IMR-90 (cell line): Measurements from ENCODE around the gene CHST14. TPM values are rescaled to one million over a fixed set of nuclear protein-coding genes. Genes with fewer than 3 reads are reported as not detected.

ENCODE experiments used
- ATAC-seq: fragments of 200-7000 bp; cut with Tn5 transposase; 2 replicates; pipeline ENCODE4 v1.9.1; 2020; ENCODE audit warnings: low read depth, mild to moderate bottlenecking, moderate library complexity
- BruUV-seq: library from RNA; stranded (reverse); fragments of 400-500 nt; replicated peaks from 2 replicates; lab custom pipeline; 2021; lab: Mats Ljungman, UMichigan
- CTCF ChIA-PET: fragments of 300-600 bp; formaldehyde crosslinking; extraction: SDS; loops from one replicate; lab custom pipeline; 2021; ENCODE audit warnings: antibody characterized with exemption; lab: Yijun Ruan, JAX
- POLR2A ChIA-PET: fragments of 300-600 bp; sonication (Branson Sonifier 250); formaldehyde crosslinking; loops from one replicate; lab custom pipeline; 2022; ENCODE audit warnings: antibody characterized with exemption; ENCODE audit not compliant: unreplicated experiment; lab: Charles Lee
- DNase-seq: peaks from one replicate; pipeline ENCODE4 v3.0.0; 2013
- H2AFZ ChIP-seq: replicated peaks from 2 replicates; pipeline ENCODE3; 2013; ENCODE audit warnings: low read length, mild to moderate bottlenecking; ENCODE audit not compliant: poor library complexity
- H2AK5ac ChIP-seq: 2 replicates; pipeline ENCODE4 v1.6.1; 2013; ENCODE audit warnings: low read depth, low read length, inconsistent platforms
- H2AK9ac ChIP-seq: replicated peaks from 2 replicates; pipeline ENCODE3; 2013; ENCODE audit warnings: mild to moderate bottlenecking, low read depth, low read length, moderate library complexity; ENCODE audit not compliant: poor library complexity
- H2BK120ac ChIP-seq: 2 replicates; pipeline ENCODE4 v1.6.1; 2013; ENCODE audit warnings: low read depth, low read length, inconsistent platforms
- H2BK15ac ChIP-seq: 3 replicates; pipeline ENCODE4 v1.6.1; 2013; ENCODE audit warnings: low read depth, low read length, inconsistent platforms
- H2BK20ac ChIP-seq: 2 replicates; pipeline ENCODE4 v1.6.1; 2013; ENCODE audit warnings: low read depth, mild to moderate bottlenecking, inconsistent platforms, low read length, moderate library complexity
- H2BK5ac ChIP-seq: 2 replicates; pipeline ENCODE4 v1.6.1; 2013; ENCODE audit warnings: mild to moderate bottlenecking, low read depth, low read length, inconsistent platforms; ENCODE audit not compliant: poor library complexity, severe bottlenecking
- H3K14ac ChIP-seq: replicated peaks from 2 replicates; pipeline ENCODE4 v1.6.1; 2013; ENCODE audit warnings: low read depth, low read length, inconsistent platforms
- H3K18ac ChIP-seq: 2 replicates; pipeline ENCODE4 v1.6.1; 2013; ENCODE audit warnings: low read depth, low read length, control low read depth
- H3K23ac ChIP-seq: 2 replicates; pipeline ENCODE4 v1.6.1; 2013; ENCODE audit warnings: low read depth, low read length, inconsistent platforms
- H3K27ac ChIP-seq: 2 replicates; pipeline ENCODE4 v1.5.1; 2013; ENCODE audit warnings: mild to moderate bottlenecking, control low read depth, low read length; ENCODE audit not compliant: insufficient read depth
- H3K27me3 ChIP-seq: 2 replicates; pipeline ENCODE4 v1.6.1; 2013; ENCODE audit warnings: low read length; ENCODE audit not compliant: control insufficient read depth, insufficient read depth
- H3K36me3 ChIP-seq: 2 replicates; pipeline ENCODE4 v1.6.1; 2013; ENCODE audit warnings: low read length, mixed read lengths; ENCODE audit not compliant: control insufficient read depth, insufficient read depth
- H3K4ac ChIP-seq: 2 replicates; pipeline ENCODE4 v1.6.1; 2013; ENCODE audit warnings: low read depth, low read length, inconsistent platforms
- H3K4me1 ChIP-seq: 2 replicates; pipeline ENCODE4 v1.6.1; 2013; ENCODE audit warnings: low read length, mixed read lengths; ENCODE audit not compliant: control insufficient read depth, insufficient read depth
- H3K4me2 ChIP-seq: 2 replicates; pipeline ENCODE4 v1.6.1; 2013; ENCODE audit warnings: low read depth, mild to moderate bottlenecking, control low read depth, low read length, moderate library complexity
- H3K4me3 ChIP-seq: 2 replicates; pipeline ENCODE4 v1.5.1; 2013; ENCODE audit warnings: low read depth, mild to moderate bottlenecking, control low read depth, low read length, moderate library complexity; ENCODE audit not compliant: insufficient read depth
- H3K56ac ChIP-seq: 2 replicates; pipeline ENCODE4 v1.6.1; 2013; ENCODE audit warnings: low read length, inconsistent platforms; ENCODE audit not compliant: insufficient read depth; ENCODE audit errors: extremely low read depth
- H3K79me1 ChIP-seq, 2 experiments: 2 replicates each; pipeline ENCODE4 v1.6.1; 2013; ENCODE audit warnings: low read length in 2 of 2, inconsistent platforms in 1 of 2, low read depth in 1 of 2
- H3K9ac ChIP-seq: 2 replicates; pipeline ENCODE4 v1.6.1; 2013; ENCODE audit warnings: low read depth, low read length, control low read depth
- H3K9me1 ChIP-seq: 2 replicates; pipeline ENCODE4 v1.6.1; 2013; ENCODE audit warnings: low read length, inconsistent platforms; ENCODE audit not compliant: insufficient read depth
- H3K9me3 ChIP-seq: 2 replicates; pipeline ENCODE4 v1.6.1; 2013; ENCODE audit warnings: low read length; ENCODE audit not compliant: control insufficient read depth, insufficient read depth
- H4K20me1 ChIP-seq: 2 replicates; pipeline ENCODE4 v1.6.1; 2013; ENCODE audit warnings: low read length, inconsistent platforms; ENCODE audit not compliant: insufficient read depth
- H4K5ac ChIP-seq: 2 replicates; pipeline ENCODE4 v1.6.1; 2013; ENCODE audit warnings: mild to moderate bottlenecking, low read depth, low read length, control low read depth
- H4K8ac ChIP-seq, 2 experiments: 2 replicates each; pipeline ENCODE4 v1.6.1; 2013; ENCODE audit warnings: low read depth in 2 of 2, low read length in 2 of 2, control low read depth in 1 of 2, inconsistent platforms in 1 of 2
- H4K91ac ChIP-seq: 2 replicates; pipeline ENCODE4 v1.6.1; 2013; ENCODE audit warnings: low read depth, low read length, inconsistent platforms; ENCODE audit not compliant: insufficient read depth
- BHLHE40 ChIP-seq: fragments of 150-350 bp; IDR thresholded peaks from 2 replicates; pipeline ENCODE4 v1.6.1; 2016; ENCODE audit warnings: mild to moderate bottlenecking, low read depth, low read length
- CEBPB ChIP-seq: IDR thresholded peaks from 2 replicates; pipeline ENCODE4 v1.6.1; 2012; ENCODE audit warnings: low read depth, low read length, improper control_type of control experiment
- CTCF ChIP-seq: conservative IDR thresholded peaks from 2 replicates; pipeline ENCODE4 v1.5.1; 2012; ENCODE audit warnings: mild to moderate bottlenecking, low read depth, low read length, improper control_type of control experiment
- MAFK ChIP-seq: IDR thresholded peaks from 2 replicates; pipeline ENCODE4 v1.6.1; 2012; ENCODE audit warnings: low read depth, low read length, improper control_type of control experiment
- MAZ ChIP-seq: IDR thresholded peaks from 2 replicates; pipeline ENCODE4 v1.6.1; 2012; ENCODE audit warnings: low read depth, mild to moderate bottlenecking, low read length, improper control_type of control experiment, moderate library complexity, borderline replicate concordance
- MXI1 ChIP-seq: IDR thresholded peaks from 2 replicates; pipeline ENCODE4 v1.6.1; 2012; ENCODE audit warnings: low read depth, mild to moderate bottlenecking, low read length, moderate library complexity, borderline replicate concordance
- NFE2L2 ChIP-seq: fragments of 150-350 bp; IDR thresholded peaks from 2 replicates; pipeline ENCODE4 v1.6.1; 2016; ENCODE audit warnings: low read depth, mild to moderate bottlenecking, low read length
- POLR2A ChIP-seq: IDR thresholded peaks from 2 replicates; pipeline ENCODE4 v1.6.1; 2012; ENCODE audit warnings: mild to moderate bottlenecking, low read depth, low read length
- RAD21 ChIP-seq: IDR thresholded peaks from 2 replicates; pipeline ENCODE4 v1.6.1; 2012; ENCODE audit warnings: low read length, improper control_type of control experiment
- RCOR1 ChIP-seq: IDR thresholded peaks from 2 replicates; pipeline ENCODE4 v1.6.1; 2012; ENCODE audit warnings: mild to moderate bottlenecking, low read length, improper control_type of control experiment; ENCODE audit not compliant: insufficient replicate concordance
- RFX5 ChIP-seq: IDR thresholded peaks from 2 replicates; pipeline ENCODE4 v1.8.0; 2012; ENCODE audit warnings: low read depth, mild to moderate bottlenecking, low read length, moderate library complexity
- WGBS, 2 experiments: methylation state at CpG; one replicate each; pipeline versions ENCODE4 v1.1.5 to v1.1.7; 2013; ENCODE audit warnings: missing lambda C conversion rate in 2 of 2; ENCODE audit not compliant: insufficient read length in 1 of 2; ENCODE audit errors: extremely low coverage in 2 of 2; 5-methylcytosine and 5-hydroxymethylcytosine counted together
- dilution Hi-C: fragments of 300-500 bp; cut with HindIII; formaldehyde crosslinking; loops from one replicate; pipeline ENCODE4 v1.14.3; 2018; ENCODE audit warnings: low sequenced_read_pairs; ENCODE audit not compliant: unreplicated experiment
- in situ Hi-C: fragments of 300-500 bp; cut with MboI; formaldehyde crosslinking; loops from 3 replicates; pipeline ENCODE4 v1.14.3; 2019; ENCODE audit warnings: low sequenced_read_pairs, inconsistent platforms, mixed read lengths
- intact Hi-C: fragments of 100-400 bp; cut with micrococcal nuclease; formaldehyde crosslinking; loops from 2 replicates; pipeline ENCODE4 v1.10.0; 2022
- polyA plus RNA-seq, 3 experiments: library from polyadenylated mRNA; depleted of rRNA; stranded (reverse); fragments of >200 nt; gene quantifications; 2 replicates each; pipeline ENCODE4 v1.2.3, GENCODE V29; 2012; ENCODE audit warnings: low replicate concordance in 1 of 3
- total RNA-seq: library from RNA; depleted of rRNA; stranded (reverse); fragments of >200 nt; gene quantifications from 2 replicates; pipeline ENCODE4 v1.2.3, GENCODE V29; 2012
- TF ChIP-seq, protein P1 (sequence below): fragments of 150-350 bp; IDR thresholded peaks from 2 replicates; pipeline ENCODE4 v1.6.1; 2016; ENCODE audit warnings: low read depth, mild to moderate bottlenecking, low read length, moderate library complexity, borderline replicate concordance

CHST14 gene
- total and polyA plus RNA-seq, 2 of the 4 experiments (the other 2 are of a cell fraction), result 3.8 to 19.5 TPM

DNA sequence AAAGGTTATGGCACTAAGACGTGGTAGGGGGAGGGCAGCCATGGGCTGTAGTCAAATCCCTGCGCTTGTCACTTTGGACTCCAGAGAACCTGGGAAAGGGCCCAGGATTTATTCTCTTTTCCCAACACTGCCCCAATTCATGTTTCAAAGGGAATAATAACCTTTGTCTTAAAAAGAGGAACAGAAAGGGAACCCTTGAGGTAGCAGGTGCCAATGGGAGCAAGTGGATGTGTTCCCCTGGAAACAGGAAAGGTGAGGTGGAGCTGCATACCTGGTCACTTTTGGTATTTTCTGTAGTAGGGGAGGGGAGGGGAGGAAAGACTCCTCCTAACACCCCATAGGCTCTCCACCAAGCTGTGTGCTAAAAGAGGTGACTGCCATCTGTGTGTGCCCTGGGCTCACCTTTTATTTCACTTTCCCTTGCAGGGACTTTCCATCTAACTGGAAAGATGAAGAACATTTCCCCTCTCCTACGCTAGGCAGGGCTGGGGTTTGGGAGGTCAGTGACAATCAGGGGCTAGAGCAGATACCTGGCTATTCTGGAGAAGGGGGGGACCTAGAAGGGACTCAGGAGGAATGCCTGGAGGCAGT is 6.1 kb upstream of the CHST14 start:
- Histone ChIP-seq H2BK120ac (no peak overlapping the region), H2BK15ac (no peak overlapping the region), H3K18ac (no peak overlapping the region), H3K4ac (no peak overlapping the region), H4K8ac (no peak overlapping the region), H2AK9ac (no peak overlapping the region), H4K5ac (no peak overlapping the region), H3K23ac (no peak overlapping the region), H3K9me3 (no peaks in the 10 kb centered on the region), H2BK20ac (no peak overlapping the region), H3K4me3 (no peak overlapping the region), H2BK5ac (no peak overlapping the region), H4K20me1 (peaks cover 23% of the 10 kb centered on the region; the same call in 1 of the 2 replicates), H3K9me1 (no peaks in the 10 kb centered on the region; the same call in 1 of the 2 replicates), H3K4me2 (no peak overlapping the region), H3K27ac (no peak overlapping the region), H4K91ac (no peak overlapping the region), H3K56ac (no peak overlapping the region), H3K79me1 (peaks cover 8 to 25% of the 10 kb centered on the region in 2 experiments; a peak in 3 of 4 replicates), H3K27me3 (no peaks in the 10 kb centered on the region), H3K4me1 (no peaks in the 10 kb centered on the region), H2AFZ (no peak overlapping the region), H3K14ac (no peak overlapping the region), H3K36me3 (peaks cover 43% of the 10 kb centered on the region), H2AK5ac (no peak overlapping the region), H3K9ac (no peak overlapping the region)
- intact Hi-C loops, result no loop called here
- no CpG with 5 or more reads among the region's 3 CpGs for WGBS, 2 experiments
- ATAC-seq, result no peak
- dilution Hi-C loops, result no loop called here
- DNase-seq, result no peak
- TF ChIP-seq CTCF (no peak), RFX5 (no peak), MXI1 (no peak), POLR2A (no peak), RCOR1 (no peak), NFE2L2 (no peak), BHLHE40 (no peak), RAD21 (no peak), CEBPB (no peak), MAZ (no peak), MAFK (no peak)
- TF ChIP-seq, protein P1, sequence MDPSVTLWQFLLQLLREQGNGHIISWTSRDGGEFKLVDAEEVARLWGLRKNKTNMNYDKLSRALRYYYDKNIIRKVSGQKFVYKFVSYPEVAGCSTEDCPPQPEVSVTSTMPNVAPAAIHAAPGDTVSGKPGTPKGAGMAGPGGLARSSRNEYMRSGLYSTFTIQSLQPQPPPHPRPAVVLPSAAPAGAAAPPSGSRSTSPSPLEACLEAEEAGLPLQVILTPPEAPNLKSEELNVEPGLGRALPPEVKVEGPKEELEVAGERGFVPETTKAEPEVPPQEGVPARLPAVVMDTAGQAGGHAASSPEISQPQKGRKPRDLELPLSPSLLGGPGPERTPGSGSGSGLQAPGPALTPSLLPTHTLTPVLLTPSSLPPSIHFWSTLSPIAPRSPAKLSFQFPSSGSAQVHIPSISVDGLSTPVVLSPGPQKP, result no peak
- in situ Hi-C loops, result no loop called here
- ChIA-PET CTCF (no interaction called here), POLR2A (no interaction called here)
- no TSS peak for BruUV-seq
